HL-60 (cell line): ENCODE results near the gene SGIP1.

Experiments
- DNase-seq, 2 experiments: peaks; one replicate each; pipeline ENCODE4 v3.0.0-alpha.2; 2010 to 2020; ENCODE audit warnings: low read depth in 1 of 2, low spot score in 1 of 2
- H3K27ac ChIP-seq: fragments of 250-450 bp; sonication (Bioruptor Pico); replicated peaks from 2 replicates; pipeline ENCODE4 v1.5.1; 2020; ENCODE audit warnings: mild to moderate bottlenecking, moderate library complexity
- H3K27me3 ChIP-seq: fragments of 250-450 bp; sonication (Bioruptor Pico); 2 replicates; pipeline ENCODE4 v1.5.1; 2021; ENCODE audit warnings: mild to moderate bottlenecking, moderate library complexity; ENCODE audit not compliant: insufficient read depth, poor library complexity, severe bottlenecking
- H3K4me3 ChIP-seq: replicated peaks from 2 replicates; pipeline ENCODE4 v1.5.1; 2011; ENCODE audit warnings: mild to moderate bottlenecking, control low read depth, low read length; ENCODE audit not compliant: insufficient read depth
- CTCF ChIP-seq: IDR thresholded peaks from one replicate; pipeline ENCODE4 v1.5.1; 2011; ENCODE audit warnings: low read length, control low read depth, inconsistent platforms; ENCODE audit not compliant: insufficient read depth
- GABPA ChIP-seq: IDR thresholded peaks from 2 replicates; pipeline ENCODE4 v1.6.1; 2012; ENCODE audit warnings: low read depth
- POLR2AphosphoS5 ChIP-seq: IDR thresholded peaks from 2 replicates; pipeline ENCODE4 v1.6.1; 2012; ENCODE audit warnings: low read depth
- SPI1 ChIP-seq: IDR thresholded peaks from 2 replicates; pipeline ENCODE4 v1.6.1; 2012; ENCODE audit warnings: low read depth, mild to moderate bottlenecking, borderline replicate concordance
- TF ChIP-seq, protein P1 (sequence below): IDR thresholded peaks from 2 replicates; pipeline ENCODE4 v1.6.1; 2012; ENCODE audit warnings: low read depth; ENCODE audit not compliant: insufficient replicate concordance

The SGIP1 gene

DNA sequence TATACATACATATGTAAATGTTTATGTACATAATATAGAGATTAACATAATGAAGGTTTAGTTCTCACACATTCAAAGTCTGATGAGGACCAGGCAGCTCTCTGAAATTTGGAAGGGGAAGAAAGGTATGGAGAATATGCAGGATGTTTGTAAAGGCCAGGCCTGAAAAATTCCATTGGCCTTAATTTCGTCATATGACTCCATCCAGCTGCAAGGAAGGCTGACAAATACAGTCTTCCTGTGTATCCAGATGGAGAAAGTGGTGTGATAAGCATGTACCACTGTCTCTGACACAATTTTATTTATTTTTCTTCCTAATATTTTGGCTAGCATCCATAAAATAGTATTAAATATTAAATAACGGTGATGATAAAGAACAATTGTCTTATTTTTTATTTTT is 6.3 kb upstream of the SGIP1 start:
- no peak overlapping the region for H3K27ac ChIP-seq
- no peak overlapping the region for H3K4me3 ChIP-seq
- peaks cover 16% of the 10 kb centered on the region for H3K27me3 ChIP-seq
- no peak for DNase-seq
- TF ChIP-seq, protein P1, sequence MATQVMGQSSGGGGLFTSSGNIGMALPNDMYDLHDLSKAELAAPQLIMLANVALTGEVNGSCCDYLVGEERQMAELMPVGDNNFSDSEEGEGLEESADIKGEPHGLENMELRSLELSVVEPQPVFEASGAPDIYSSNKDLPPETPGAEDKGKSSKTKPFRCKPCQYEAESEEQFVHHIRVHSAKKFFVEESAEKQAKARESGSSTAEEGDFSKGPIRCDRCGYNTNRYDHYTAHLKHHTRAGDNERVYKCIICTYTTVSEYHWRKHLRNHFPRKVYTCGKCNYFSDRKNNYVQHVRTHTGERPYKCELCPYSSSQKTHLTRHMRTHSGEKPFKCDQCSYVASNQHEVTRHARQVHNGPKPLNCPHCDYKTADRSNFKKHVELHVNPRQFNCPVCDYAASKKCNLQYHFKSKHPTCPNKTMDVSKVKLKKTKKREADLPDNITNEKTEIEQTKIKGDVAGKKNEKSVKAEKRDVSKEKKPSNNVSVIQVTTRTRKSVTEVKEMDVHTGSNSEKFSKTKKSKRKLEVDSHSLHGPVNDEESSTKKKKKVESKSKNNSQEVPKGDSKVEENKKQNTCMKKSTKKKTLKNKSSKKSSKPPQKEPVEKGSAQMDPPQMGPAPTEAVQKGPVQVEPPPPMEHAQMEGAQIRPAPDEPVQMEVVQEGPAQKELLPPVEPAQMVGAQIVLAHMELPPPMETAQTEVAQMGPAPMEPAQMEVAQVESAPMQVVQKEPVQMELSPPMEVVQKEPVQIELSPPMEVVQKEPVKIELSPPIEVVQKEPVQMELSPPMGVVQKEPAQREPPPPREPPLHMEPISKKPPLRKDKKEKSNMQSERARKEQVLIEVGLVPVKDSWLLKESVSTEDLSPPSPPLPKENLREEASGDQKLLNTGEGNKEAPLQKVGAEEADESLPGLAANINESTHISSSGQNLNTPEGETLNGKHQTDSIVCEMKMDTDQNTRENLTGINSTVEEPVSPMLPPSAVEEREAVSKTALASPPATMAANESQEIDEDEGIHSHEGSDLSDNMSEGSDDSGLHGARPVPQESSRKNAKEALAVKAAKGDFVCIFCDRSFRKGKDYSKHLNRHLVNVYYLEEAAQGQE: no peak
- no peak for TF ChIP-seq POLR2AphosphoS5
- no peak for TF ChIP-seq GABPA
- TF ChIP-seq CTCF: no peak
- TF ChIP-seq SPI1: no peak

DNA sequence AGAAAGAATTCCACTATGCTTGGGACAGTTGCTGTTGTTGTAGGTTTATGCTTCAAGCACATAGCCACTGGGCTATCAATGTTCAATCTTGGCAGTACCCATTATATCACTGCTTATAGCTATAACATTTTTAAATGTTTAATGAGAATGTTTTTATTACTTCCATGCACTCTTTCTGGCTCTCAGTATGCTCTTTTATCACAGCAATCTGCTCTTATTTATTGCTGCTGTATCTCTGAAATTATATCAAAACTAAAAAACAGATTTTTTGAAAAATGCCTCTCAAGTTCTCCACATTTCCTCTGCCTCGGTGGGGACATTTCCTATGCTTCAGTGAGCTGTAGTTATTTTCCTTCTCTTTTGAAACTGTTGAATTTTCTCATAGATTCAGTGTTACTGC is 5.4 kb upstream of the SGIP1 start:
- peaks cover 25% of the 10 kb centered on the region for H3K27me3 ChIP-seq
- no peak for TF ChIP-seq POLR2AphosphoS5
- TF ChIP-seq CTCF: no peak
- TF ChIP-seq SPI1: no peak
- TF ChIP-seq, protein P1: no peak
- no peak for TF ChIP-seq GABPA
- H3K27ac ChIP-seq: no peak overlapping the region
- H3K4me3 ChIP-seq: no peak overlapping the region
- no peak for DNase-seq

DNA sequence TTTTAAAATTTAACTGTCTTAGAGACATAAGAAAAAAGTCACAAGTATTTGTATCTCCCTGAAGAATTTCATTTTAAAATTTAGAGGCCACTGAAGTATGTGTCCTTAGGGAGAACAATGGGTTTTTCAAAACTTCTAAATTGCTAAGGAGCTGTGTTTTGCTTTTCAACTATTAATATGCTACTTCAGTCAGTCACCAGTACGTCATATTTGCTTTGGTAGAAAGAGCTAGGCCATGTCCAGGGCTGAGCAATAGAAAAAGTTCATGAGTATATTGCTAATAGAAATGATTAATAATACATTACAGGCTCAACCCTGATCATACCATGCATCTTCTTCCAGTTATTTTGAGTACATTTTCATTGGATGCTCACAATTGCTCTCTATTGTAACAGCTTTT is 1.7 kb upstream of the SGIP1 start:
- TF ChIP-seq POLR2AphosphoS5 (no peak), GABPA (no peak), CTCF (no peak), SPI1 (no peak)
- TF ChIP-seq, protein P1: no peak
- DNase-seq: no peak
- Histone ChIP-seq H3K27me3 (peaks cover 47% of the 10 kb centered on the region), H3K4me3 (no peak overlapping the region), H3K27ac (no peak overlapping the region)
